Measurements from ENCODE around the gene LRRC8C.
A peak's percentile ranks its signal among the peaks of the same experiment; 100 is the strongest.
"Not testable (repeated sequence)": the region's sequence is repeated elsewhere in the genome, so short reads cannot be mapped to it uniquely, and the experiment has no call there.

The LRRC8C gene

GRCh38 chr1:89632657-89633247, at the start of gene LRRC8C:
TSS of gene LRRC8C (plus strand) at chr1:89633120. CDS start at chr1:89686474, 53,354 bp downstream.
- DNase-seq: peak; percentile 84

GRCh38 chr1:89584211-89584610, 48.7 kb upstream of the LRRC8C start:
- DNase-seq: no peak

- DNase-seq: no peak
Observed at GRCh38 chr1:89584781-89585180, 48.1 kb upstream of the LRRC8C start.

DNA sequence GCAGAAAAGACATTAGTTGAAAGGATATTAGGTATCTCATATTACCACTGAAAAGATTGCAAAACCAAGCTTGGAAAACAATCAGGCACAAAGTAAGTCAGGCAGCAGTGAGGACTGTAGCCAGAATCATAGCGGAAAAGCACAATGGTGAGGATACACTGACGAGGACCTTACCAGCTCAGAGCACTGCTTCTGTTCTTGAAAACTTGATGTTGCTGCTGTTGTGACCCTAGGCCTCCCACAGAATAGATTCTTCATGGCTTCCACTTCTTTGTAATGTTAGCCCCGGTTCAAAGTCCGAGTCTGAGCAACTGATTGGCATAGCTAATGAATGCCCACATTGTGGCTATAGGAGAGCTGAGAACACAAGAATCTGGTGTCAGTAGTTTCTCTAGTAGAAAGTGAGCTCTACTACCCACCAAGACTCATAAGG, 45.2 kb upstream of the LRRC8C start:
- DNase-seq: no peak

DNA sequence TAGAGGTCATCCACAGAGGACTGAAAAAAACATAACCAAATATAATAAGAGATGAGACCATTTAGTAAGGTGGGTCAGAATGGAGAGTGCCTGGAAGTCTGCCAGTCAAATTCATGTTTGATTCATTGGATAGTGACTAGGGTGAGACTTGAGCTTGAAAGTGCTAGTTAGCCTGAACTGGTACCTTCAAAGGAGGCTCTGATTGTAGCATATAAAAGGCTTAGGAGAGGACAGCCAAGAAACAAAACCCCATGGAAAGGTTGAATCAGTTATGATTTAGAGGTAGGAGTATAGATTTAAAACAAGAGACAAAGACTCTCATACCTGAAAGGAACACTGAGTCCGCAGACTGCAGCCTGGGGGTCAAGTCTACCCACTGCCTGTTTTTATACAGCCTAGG, 44.4 kb upstream of the LRRC8C start:
- DNase-seq: no peak

DNA sequence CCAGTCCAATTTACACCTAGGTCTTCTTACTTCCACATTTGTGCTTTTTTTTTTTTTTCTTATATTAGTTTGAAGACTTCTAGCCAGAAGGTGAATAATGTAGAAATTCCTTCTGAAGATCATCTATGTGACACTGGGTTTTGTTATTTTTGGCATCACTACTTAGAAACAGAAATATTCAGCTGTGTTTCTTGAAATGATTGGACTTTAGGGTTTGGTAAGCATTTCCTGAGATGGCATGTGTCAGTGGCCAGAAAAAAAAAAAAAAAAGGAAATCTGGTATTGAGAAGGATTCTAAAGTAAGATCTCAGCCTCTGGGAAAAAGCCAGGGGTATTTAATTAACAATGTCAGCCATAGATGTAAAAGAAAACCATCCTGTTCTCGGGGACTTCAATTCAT, 43.4 kb upstream of the LRRC8C start:
- DNase-seq: no peak

- no peak for DNase-seq
Observed at GRCh38 chr1:89590341-89591080, 42.4 kb upstream of the LRRC8C start.

GRCh38 chr1:89592861-89593302, 40.0 kb upstream of the LRRC8C start:
- not testable (repeated sequence) for DNase-seq

- DNase-seq: no peak
Observed at GRCh38 chr1:89594096-89594740, 38.7 kb upstream of the LRRC8C start.

DNA sequence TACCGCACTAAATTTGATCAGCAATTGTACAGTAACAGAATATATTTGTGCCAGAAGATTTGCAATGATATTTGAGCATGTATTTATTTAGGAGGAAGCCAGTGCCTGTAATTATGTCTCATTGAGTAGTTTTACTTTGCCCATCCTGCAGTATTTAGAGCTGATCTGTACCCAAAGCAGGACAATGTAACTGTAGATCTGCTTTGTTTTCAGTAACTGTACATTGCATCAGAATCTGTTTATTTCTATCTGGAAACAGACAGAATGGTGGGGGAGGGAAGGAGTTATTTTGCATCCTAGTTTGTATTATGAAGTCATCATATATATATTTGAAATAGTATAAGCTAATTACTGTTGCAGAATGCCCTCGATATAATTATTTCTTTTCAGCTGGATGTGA, 36.2 kb upstream of the LRRC8C start:
- DNase-seq: no peak

DNA sequence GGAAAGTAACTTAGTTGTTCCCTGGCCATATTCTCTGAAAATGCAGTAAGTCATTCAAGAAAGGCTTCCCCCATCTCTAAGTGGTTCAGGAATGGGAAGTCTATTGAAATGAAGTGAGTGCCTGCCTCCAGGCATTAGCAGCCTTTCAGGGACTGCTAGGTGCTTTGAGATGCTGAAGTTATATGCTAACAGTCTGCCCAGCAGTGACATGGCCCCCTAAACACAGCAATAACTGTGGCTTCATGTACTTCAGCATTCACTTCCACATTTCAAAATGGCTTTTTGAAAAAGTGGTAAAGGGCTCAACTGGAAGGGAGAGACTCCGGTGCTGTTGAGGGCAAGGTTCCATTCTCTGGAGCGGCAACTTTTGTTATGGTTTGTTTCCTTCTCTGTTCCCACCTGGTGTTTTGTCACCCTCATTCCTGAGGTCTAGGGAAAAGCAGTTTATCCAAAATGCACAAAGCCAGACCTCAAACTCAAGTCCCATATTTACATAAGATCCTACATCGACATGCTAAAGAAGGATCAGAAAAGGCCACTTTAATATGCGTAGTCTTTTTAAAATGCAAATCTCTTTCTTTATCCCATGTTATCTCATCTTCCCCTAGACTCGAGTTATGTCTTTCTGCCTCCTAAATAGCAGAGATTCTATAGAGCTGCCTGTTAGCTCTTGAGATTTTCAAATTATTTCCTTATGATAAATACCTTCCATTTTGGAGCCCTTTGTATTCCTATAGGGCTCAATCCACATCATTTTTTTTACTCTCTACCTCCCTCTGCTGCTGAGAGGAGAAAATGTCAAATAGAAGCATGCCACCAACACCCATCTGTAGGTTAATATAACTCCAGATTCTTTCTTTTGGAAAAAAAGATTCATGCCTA, 34.2 kb upstream of the LRRC8C start:
- DNase-seq: no peak

- DNase-seq: no peak
Observed at GRCh38 chr1:89599332-89599630, 33.6 kb upstream of the LRRC8C start.

DNA sequence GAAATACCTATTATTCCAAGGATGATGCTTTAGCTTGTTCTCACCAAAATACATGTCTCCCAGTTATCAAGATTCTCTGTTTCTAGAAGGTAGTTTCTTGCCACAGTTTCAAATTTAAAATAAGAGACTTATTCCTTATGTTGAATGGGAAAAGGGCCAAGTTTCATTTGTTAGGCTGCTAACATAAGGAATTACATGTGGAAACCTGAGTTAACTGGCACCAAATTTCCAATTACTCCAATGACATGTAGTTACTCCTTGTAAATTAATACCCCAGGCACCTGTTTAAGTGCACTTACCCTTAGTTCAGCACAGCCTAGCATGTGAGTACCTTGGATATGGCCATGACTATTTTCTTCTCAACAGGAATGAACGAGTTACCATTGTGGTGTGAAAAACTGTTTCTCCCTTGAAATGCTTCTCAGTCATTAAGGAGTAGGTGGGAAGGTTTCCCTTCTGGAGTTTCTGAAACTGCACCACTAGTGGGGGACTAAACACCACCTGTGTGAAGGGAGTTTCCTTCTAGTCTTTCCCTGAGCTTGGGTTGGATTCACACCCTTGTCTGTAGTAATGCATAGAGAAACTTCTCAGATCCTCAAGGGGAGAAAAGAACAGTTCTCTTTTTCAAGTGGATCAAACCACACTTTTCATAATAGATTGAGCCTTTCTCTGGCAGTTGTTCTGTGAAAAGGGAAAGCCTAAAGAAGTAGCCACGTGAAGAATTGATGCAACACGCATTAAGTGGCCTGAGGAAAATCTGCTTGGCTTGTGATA, 32.3 kb upstream of the LRRC8C start:
- no peak for DNase-seq

- no peak for DNase-seq
Observed at GRCh38 chr1:89602871-89603404, 30.0 kb upstream of the LRRC8C start.

GRCh38 chr1:89603651-89604413, 29.1 kb upstream of the LRRC8C start:
- no peak for DNase-seq

DNA sequence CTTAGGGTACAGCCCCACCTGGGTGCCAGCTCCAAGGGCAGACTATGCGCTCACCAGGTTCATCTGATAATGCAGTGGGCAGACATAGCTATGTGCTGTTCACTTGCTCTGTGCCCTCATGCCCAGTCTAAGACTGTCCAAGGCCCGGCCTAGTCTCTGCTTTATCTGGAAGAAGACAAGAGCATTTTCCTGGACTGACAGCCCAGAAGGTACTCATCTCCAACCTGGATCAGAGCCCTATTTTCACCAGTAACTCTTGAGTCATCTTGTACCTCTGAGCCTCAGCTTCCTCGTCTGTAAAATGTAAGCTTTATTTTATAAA, 28.5 kb upstream of the LRRC8C start:
- no peak for DNase-seq

DNA sequence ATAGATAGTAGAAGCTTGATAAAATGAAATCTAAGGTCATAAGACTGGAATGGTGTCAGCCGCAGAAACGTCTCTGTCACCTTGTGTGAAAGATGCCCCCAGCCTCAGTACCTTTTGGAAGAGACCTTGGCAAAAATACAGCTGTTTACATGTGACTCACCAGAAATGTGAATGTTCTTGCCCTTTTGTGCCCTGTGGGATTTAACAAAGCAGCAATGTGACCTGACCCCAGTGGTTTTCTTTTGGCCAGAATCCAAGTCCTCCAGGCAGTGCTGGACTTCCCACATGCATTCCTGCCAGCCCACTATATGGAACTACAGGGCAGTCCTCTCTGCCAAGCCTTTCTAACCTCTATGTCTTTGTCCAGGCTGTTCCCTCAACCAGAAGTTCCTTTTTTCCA, 27.2 kb upstream of the LRRC8C start:
- DNase-seq: no peak

DNA sequence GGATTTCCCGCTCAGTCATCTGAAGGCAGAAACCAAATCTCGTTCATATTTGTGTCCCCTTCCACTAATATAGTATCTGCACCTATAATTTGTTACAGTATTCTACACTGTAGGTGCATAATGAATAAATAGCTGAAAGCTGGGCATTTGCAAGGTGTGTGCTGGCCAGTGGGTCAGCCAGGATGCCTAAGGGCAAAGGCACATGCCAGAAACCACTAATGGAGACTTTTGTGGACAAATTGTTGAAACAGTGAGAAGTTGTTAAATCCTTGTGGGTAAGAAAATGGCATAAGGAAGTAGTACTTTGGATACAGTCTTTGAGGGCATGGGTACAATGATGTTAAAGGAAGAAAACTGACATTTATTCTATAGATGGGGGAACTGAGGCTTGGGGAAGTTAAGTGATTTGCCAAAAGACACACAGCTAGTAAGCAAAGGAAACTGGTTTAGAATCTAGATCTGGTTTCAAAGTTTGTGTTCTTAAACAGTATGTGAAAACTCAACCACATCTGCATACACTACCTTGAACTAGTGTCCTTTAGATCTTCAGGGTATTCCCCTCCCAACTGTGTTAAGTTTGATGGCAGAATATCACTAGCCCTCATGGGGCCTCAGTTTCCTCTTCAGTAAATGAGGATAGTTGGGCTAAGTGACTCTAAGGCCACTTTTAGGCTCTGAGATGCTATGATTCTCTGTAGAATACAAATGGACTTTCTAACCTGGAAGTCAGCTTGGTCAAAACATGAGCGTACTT, 26.5 kb upstream of the LRRC8C start:
- no peak for DNase-seq

DNA sequence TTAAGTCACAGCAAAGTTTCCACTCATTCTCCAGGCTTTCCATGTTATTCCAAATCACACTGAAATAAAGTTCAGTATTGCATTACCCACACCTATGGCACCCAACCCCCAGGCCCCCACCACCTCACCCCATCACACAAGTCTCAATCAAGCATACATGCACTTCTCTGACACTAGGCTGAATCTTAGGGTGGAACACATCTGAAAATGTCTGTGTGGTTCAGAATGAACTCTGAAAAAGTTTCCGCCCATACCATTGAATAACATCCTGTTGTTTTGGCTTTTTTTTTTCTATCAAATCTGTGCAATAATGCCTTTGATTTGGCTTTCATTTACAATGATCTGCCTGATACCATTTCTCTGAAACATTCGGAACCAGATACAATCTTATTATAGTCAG, 25.8 kb upstream of the LRRC8C start:
- DNase-seq: peak; percentile 32

DNA sequence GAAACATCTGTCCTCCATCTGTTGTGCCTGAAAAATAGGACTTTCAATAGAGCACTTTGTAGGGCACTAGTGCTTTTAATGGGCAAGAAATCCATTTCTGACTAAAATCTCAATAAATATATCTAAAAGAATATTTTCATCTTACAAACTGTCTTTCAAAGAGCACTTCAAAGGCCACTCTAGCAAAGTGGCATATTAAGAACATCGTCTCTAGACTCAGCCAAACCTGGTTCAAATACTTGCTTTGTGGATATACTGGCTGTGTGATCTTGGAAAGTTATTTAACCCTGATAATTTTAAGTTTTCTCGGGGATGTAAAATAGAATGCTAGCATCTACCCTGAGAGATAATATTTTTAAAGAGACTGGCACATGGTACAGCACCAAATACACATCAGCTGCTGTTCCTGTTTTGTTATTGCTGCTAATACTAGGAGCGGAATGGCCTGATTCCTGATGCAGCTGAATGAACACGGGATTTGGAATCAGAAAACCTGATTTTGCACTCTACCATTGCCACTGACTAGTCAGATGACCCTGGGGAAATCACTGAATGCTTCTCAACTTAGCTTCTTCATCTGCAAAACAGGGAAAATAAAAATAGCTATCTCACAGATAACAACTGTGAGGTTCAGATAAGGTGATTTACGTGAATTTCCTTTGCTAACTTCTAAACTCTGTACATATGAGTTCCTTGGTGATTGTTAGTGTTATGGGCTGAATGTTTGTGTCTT, 25.2 kb upstream of the LRRC8C start:
- DNase-seq: no peak

All from CD4-positive, alpha-beta T cell treated with Interferon gamma for 1 hour (primary cell).